Neural progenitor cell (in vitro differentiated cells): ENCODE data around the gene OR4N5.

Experiments used
- CTCF ChIP-seq: fragments of 200-600 bp; sonication (generic); IDR thresholded peaks from 2 replicates; pipeline ENCODE4 v1.5.1; 2017; ENCODE audit warnings: antibody characterized with exemption, mild to moderate bottlenecking
- EZH2 ChIP-seq: fragments of 200-600 bp; sonication (generic); IDR thresholded peaks from 2 replicates; pipeline ENCODE4 v1.6.1; 2017; ENCODE audit warnings: antibody characterized with exemption, mild to moderate bottlenecking, moderate library complexity

DNA sequence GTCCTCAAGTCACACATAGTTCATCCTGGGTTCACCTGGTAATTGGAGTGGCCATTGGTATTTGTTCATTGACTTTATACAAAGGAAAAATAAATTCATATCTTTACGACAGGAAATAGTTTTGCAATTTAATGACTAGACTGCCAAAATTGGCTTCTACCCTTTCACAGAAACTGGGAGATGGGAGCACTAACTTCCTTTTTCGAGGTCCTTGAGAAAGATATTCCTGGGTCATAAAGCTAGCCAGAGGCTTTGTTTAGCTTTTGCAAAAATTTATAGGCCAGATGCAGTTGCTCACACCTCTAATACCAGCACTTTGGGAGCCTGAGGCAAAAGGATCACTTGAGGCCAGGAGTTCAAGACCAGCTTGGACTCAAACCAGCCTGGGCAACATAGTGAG is 41.9 kb downstream of the OR4N5 start:
- TF ChIP-seq CTCF (no peak), EZH2 (no peak)
